Activated CD4-positive, alpha-beta T cell treated with anti-CD3 and anti-CD28 coated beads for 24 hours (primary cell): ENCODE data around the gene SLC6A13.

Source experiments
- DNase-seq, 2 donors: peaks; one replicate each; pipeline ENCODE4 v3.0.0-alpha.2; 2020; ENCODE audit warnings: low read depth in 2 of 2

The SLC6A13 gene

DNA sequence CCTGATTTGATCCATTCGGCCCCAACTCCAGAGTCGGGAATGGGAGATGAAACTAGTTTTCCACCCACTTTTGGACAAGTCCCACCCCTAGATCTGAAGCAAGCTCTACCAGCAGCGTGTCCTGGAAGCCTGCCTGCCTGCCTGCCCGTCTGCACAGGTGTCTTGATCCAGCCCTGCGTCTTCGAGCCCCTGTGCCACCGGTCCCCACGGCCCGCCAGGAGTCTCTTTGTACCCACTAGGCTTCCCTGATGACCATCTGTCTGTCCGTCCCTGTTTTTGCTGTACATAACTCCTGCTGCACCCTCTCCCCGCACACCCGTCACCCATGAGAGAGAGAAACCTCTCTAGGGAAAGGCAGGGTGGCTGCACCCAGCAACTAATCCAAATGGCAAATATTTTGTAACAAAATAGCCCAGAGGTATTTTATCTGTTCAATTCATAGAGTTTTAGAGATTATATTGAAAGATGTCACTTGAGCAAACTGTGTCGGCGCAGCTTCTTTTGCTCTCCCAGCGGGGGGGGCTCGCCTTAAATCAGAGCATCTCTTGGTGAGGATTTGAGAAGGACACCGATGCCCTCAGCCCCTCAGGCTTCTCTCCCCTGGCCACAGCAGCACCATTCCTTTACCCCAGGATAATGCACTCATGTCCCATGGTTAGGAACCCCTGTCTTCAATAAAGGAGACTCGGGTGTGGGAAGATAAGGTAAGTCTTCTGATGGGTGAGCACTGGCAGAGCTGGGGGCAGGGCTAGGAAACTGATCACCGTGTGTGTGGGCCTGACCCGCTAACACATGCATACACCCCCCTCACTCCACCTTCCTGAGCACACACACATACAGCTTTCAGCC lies 84.4 kb downstream of the SLC6A13 start:
- DNase-seq: no peak

DNA sequence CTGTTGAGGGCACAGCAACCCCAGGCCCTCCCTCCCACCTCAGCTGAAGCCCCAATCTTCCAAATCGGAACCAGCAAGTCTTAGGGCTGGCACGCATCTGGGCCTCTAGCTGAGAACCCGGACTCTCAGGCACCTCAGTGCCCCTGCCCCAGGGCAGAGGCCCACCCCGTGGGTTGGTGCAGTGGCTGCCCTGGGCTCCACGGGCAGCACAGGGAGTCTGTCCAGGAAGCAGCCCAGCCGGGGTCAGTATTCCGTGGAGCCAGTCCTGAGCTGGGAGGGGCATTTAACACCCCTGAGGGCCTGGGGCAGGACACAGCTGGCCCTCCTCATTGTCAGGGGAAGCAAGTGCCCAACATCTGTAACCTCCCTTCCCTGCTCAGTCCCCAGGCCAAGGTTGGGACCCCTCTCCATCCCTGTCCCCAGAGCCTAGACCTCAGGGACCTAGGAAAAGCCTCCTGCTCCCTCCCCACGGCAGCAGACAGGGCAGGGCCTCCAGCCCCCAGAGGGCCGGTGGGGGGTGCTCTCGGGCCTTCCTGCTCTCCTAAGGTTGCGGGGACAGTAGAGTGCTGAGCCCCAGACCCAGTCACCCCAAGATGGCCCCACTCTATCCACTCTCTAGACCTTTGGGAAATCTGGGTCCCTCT lies 85.2 kb downstream of the SLC6A13 start:
- no peak for DNase-seq

- no peak for DNase-seq
Observed at GRCh38 chr12:176321-177181, 86.1 kb downstream of the SLC6A13 start.

DNA sequence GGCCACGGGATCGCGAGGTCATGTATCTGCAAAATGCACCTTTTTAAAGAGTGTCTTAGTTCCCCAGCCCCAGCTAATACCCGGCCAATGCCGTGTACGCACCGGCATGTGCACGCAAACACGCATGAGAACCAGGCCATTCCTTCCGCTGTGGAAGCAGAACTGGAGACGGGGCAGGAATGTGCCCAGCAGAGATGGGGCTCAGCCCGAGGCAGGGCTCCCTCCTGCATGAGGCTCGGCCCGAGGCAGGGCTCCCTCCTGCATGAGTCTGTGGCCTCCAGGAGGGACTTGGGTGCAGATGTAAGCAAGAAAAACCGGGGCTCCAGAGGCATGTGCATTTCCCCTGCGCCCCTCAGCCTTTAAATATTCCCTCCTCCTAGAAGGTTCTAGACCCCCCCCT lies 86.9 kb downstream of the SLC6A13 start:
- no peak for DNase-seq

DNA sequence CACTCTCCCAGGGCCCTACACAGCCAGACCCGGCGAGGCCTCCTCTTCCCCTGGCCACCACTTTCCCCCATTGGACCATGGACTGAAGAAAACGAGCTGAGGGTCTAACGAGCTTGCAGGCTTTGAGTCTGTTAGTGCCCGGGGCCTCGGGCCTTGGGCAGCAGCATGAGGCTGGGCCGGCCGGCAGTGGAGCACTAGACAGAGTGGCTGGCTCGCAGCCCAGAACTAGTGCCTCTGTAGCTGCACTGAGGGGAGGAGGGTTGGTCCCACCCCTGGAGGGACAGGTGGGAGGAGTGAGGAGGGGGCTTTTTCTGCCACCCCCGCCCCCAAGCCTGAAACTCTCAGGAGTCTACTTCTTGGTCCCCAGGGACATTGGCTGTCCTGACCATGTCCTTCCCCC lies 87.4 kb downstream of the SLC6A13 start:
- no peak for DNase-seq

DNA sequence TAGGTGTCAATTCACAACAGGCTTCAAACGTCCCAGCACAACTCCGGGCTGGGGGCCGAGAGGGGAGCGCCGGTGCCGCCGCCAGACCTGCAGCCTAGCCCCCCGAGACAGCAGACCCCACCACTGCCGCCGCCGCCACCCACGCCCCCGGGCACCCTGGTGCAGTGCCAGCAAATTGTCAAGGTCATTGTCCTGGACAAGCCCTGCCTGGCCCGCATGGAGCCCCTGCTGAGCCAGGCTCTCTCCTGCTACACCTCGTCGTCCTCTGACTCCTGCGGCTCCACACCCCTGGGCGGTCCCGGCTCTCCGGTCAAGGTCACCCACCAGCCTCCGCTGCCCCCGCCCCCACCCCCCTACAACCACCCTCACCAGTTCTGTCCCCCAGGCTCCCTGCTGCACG lies 88.0 kb downstream of the SLC6A13 start:
- no peak for DNase-seq

- DNase-seq: no peak
Observed at GRCh38 chr12:174124-174523, 88.5 kb downstream of the SLC6A13 start.

DNA sequence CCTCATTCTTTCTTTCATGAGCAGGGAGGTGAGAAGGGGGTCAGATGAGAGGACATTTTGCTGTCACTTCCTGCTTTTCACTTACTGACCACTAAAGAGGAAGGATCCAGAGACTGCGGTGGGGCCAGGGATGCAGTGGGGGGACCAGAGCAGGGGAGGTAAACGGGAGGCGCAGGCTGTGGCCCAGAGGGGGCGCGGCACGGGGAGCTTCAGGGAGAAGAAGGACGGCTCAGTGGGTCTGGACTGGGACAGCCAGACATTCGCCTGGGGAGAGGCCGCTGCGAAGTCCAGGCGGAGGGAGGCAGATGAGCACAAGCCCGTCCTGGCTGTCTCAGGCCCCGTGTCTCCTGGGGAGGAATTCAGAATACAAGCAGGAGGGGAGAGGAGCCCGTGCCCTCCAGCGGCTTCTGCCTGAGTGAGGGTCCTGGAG lies 89.9 kb downstream of the SLC6A13 start:
- DNase-seq: no peak

GRCh38 chr12:171743-172676 lies 90.6 kb downstream of the SLC6A13 start:
- DNase-seq: no peak

DNA sequence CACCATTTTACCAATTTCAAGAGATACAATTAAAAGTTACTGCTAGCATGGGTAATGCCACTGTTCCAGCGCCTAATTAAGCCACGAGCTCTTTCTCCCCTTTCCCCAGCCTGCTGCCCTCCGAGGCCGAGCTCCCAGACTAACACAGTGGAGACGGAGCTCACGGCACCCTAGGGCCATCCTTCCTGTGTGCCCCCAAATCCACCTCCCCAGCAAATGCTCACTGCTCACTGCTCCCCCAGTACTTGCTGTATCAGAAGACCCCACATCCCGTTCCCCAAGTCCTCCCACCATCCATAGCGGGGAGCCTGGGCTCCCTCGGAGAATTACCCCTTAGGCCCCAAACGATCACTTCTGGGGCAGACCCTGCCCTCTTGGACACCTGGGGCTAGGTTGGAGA lies 91.4 kb downstream of the SLC6A13 start:
- no peak for DNase-seq
